ENCODE data around the gene PANX1. TPM values are rescaled to one million over a fixed set of nuclear protein-coding genes. Genes with fewer than 3 reads are reported as not detected.

PANX1 gene
- total and polyA plus RNA-seq, 10 of the 15 experiments (the other 5 are each of a cell fraction or from before 2014, with no cell fraction given): 3.3 to 18.7 (median 14.4) TPM

GRCh38 chr11:94128291-94128745, 323 bp upstream of the PANX1 start (continued):
- TF ChIP-seq E2F8 (IDR thresholded peaks at IDR 0.05; ENCODE audit: low read depth, partially characterized antibody) (no peak), HDGF (IDR thresholded peaks at IDR 0.05) (no peak), IKZF2 (IDR thresholded peaks at IDR 0.05) (peak; percentile 64 to 66), MYB (IDR thresholded peaks at IDR 0.05; ENCODE audit: borderline replicate concordance, low read depth, low read length) (no peak), RELB (IDR thresholded peaks at IDR 0.05; ENCODE audit: low read depth) (peak; percentile 48; the same call in 1 of the 2 replicates), BCL3 (IDR thresholded peaks at IDR 0.05; ENCODE audit: borderline replicate concordance, insufficient read depth, low read depth, low read length, poor library complexity, severe bottlenecking) (no peak), BACH1 (IDR thresholded peaks at IDR 0.05; ENCODE audit: borderline replicate concordance) (no peak), RFX5 (IDR thresholded peaks at IDR 0.05; ENCODE audit: low read depth, low read length) (no peak), ZBTB40 (IDR thresholded peaks at IDR 0.05; ENCODE audit: borderline replicate concordance) (peak; percentile 52; the same call in 1 of the 2 replicates), MLLT1 (IDR thresholded peaks at IDR 0.05) (peak; percentile 45; the same call in 1 of the 2 replicates), NFXL1 (IDR thresholded peaks at IDR 0.05; ENCODE audit: borderline replicate concordance) (no peak), SMAD1 (IDR thresholded peaks at IDR 0.05; ENCODE audit: low read depth, partially characterized antibody) (peak; percentile 23), JUNB (IDR thresholded peaks at IDR 0.05) (no peak), TCF12 (IDR thresholded peaks at IDR 0.05; ENCODE audit: low read depth, low read length) (no peak), ZNF622 (IDR thresholded peaks at IDR 0.05) (no peak)
